WERI-Rb-1 (cell line): ENCODE results near the gene SOCS3.

Experiments
- DNase-seq: peaks from one replicate; pipeline ENCODE4 v3.0.0-alpha.2; 2020
- H3K27ac ChIP-seq: fragments of 250-450 bp; sonication (Bioruptor Pico); 2 replicates; pipeline ENCODE4 v1.5.1; 2020; ENCODE audit warnings: mild to moderate bottlenecking, moderate library complexity
- H3K27me3 ChIP-seq: fragments of 250-450 bp; sonication (Bioruptor Pico); 2 replicates; pipeline ENCODE4 v1.5.1; 2021; ENCODE audit warnings: mild to moderate bottlenecking, low read depth, moderate library complexity; ENCODE audit not compliant: insufficient read depth, severe bottlenecking
- H3K36me3 ChIP-seq: fragments of 250-450 bp; sonication (Bioruptor Pico); 2 replicates; pipeline ENCODE4 v1.5.1; 2020; ENCODE audit warnings: mild to moderate bottlenecking, moderate library complexity
- H3K4me3 ChIP-seq: 2 replicates; pipeline ENCODE4 v1.5.1; 2011; ENCODE audit warnings: low read depth, mild to moderate bottlenecking, control low read depth, low read length
- H3K9me3 ChIP-seq: fragments of 250-450 bp; sonication (Bioruptor Pico); 2 replicates; pipeline ENCODE4 v1.5.1; 2021; ENCODE audit warnings: mild to moderate bottlenecking, moderate library complexity; ENCODE audit not compliant: severe bottlenecking
- CTCF ChIP-seq: IDR thresholded peaks from 2 replicates; pipeline ENCODE4 v1.5.1; 2011; ENCODE audit warnings: low read depth, mild to moderate bottlenecking, control low read depth, inconsistent platforms, low read length

SOCS3 gene

GRCh38 chr17:78359997-78360370 is at the start of gene SOCS3:
SOCS3 (minus strand) TSS chr17:78360077; CDS start chr17:78359095, 982 bp downstream.
- TF ChIP-seq CTCF = no peak
- H3K27ac ChIP-seq = peak within 1 kb of the TSS; percentile 18; the same call in 1 of the 2 replicates
- H3K36me3 ChIP-seq = peaks cover 11% of the 10 kb centered on the region
- H3K9me3 ChIP-seq = no peaks in the 10 kb centered on the region
- peak; percentile 90 for DNase-seq
- H3K27me3 ChIP-seq = peaks cover 22% of the 10 kb centered on the region
- peak within 1 kb of the TSS; percentile 52 for H3K4me3 ChIP-seq

GRCh38 chr17:78409191-78409928 is 49.5 kb upstream of the SOCS3 start:
- DNase-seq = peak; percentile 66
- Histone ChIP-seq H3K9me3 (no peaks in the 10 kb centered on the region), H3K27me3 (no peaks in the 10 kb centered on the region), H3K27ac (peak overlapping the region; percentile 44), H3K4me3 (no peak overlapping the region; the same call in 1 of the 2 replicates), H3K36me3 (peaks cover 43% of the 10 kb centered on the region)
- no peak for TF ChIP-seq CTCF

- DNase-seq = no peak
- peaks cover 51% of the 10 kb centered on the region for H3K36me3 ChIP-seq
- no peaks in the 10 kb centered on the region for H3K9me3 ChIP-seq
- peak overlapping the region; percentile 44 for H3K27ac ChIP-seq
- no peak for TF ChIP-seq CTCF
- H3K4me3 ChIP-seq = no peak overlapping the region
- H3K27me3 ChIP-seq = no peaks in the 10 kb centered on the region
Measured at GRCh38 chr17:78408476-78409050, 48.7 kb upstream of the SOCS3 start.

GRCh38 chr17:78407387-78408000 is 47.6 kb upstream of the SOCS3 start:
- DNase-seq = no peak
- TF ChIP-seq CTCF = no peak
- Histone ChIP-seq H3K27ac (no peak overlapping the region), H3K9me3 (no peaks in the 10 kb centered on the region), H3K4me3 (no peak overlapping the region), H3K27me3 (no peaks in the 10 kb centered on the region), H3K36me3 (peaks cover 57% of the 10 kb centered on the region)

GRCh38 chr17:78406920-78407319 is 47.0 kb upstream of the SOCS3 start:
- Histone ChIP-seq H3K36me3 (peaks cover 62% of the 10 kb centered on the region), H3K4me3 (no peak overlapping the region), H3K27ac (no peak overlapping the region), H3K27me3 (no peaks in the 10 kb centered on the region), H3K9me3 (no peaks in the 10 kb centered on the region)
- DNase-seq = no peak
- TF ChIP-seq CTCF = no peak
